Activated CD4-positive, alpha-beta T cell treated with anti-CD3 and anti-CD28 coated beads for 4 hours (primary cell): Measurements from ENCODE around the gene TNFSF13.
"Not testable (repeated sequence)": the region's sequence is repeated elsewhere in the genome, so short reads cannot be mapped to it uniquely, and the experiment has no call there.

ENCODE experiments used
- DNase-seq, 2 donors: peaks; one replicate each; pipeline ENCODE4 v3.0.0-alpha.2; 2020

Gene TNFSF13

GRCh38 chr17:7592422-7593021 lies 34.0 kb downstream of the TNFSF13 start:
- no peak for DNase-seq

DNA sequence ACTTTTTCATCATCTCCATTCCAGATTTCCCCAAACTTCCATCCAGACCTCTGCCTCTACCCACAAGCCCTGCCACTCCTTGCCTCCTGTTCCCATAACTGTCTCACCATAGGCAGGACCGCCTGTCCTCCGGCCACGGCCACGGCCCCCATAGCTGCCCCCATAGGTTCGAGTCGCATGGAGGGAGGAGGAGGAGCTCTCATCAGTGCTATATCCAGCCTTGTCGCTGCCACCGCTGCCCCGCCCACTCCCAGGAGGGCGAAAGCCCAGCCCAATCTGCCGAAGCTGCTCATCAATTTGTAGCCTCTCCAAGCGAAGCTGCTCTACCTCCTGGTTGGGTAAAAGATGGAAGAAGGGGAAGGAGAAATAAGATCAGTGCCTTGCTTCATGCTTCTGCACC lies 34.7 kb downstream of the TNFSF13 start:
- DNase-seq: no peak

DNA sequence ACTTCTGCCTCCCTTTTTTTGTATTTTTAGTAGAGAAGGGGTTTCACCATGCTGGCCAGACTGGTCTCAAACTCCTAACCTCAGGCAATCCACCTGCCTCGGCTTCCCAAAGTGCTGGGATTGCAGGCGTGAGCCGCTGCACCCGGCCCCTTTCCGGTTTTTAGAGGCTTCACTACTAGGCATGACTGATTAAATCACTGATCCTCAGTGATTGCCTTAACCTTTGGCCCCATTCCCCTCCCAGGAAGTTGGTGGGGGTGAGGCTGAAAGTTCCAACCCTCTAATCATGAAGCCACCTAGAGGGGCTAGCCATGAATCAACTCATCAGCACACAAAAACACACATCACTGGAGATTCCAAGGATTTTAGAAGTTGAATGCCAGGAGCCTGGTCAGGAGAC lies 39.0 kb downstream of the TNFSF13 start:
- not testable (repeated sequence) for DNase-seq

GRCh38 chr17:7606280-7606679 lies 47.7 kb downstream of the TNFSF13 start:
- DNase-seq: no peak

- DNase-seq: no peak
Measured at GRCh38 chr17:7610641-7611040, 52.1 kb downstream of the TNFSF13 start.
